Right cardiac atrium (tissue), 5 donors: ENCODE data around the gene GHR. TPM values are rescaled to one million over a fixed set of nuclear protein-coding genes. Genes with fewer than 3 reads are reported as not detected.
"Not testable (repeated sequence)": the region's sequence is repeated elsewhere in the genome, so short reads cannot be mapped to it uniquely, and the experiment has no call there.

Experiments
- ATAC-seq, 2 donors: fragments of 200-7000 bp; cut with Tn5 transposase; one replicate each; pipeline versions ENCODE4 v1.8.0 to v1.9.1; 2020; ENCODE audit warnings: moderate library complexity in 2 of 2, mild to moderate bottlenecking in 1 of 2
- DNase-seq, 3 donors: peaks; one replicate each; pipeline ENCODE4 v3.0.0-alpha.2; 2020
- H3K27ac ChIP-seq: one replicate; pipeline ENCODE4 v1.5.1; 2013; ENCODE audit warnings: mild to moderate bottlenecking, low read length, control low read depth, moderate library complexity
- H3K27me3 ChIP-seq: one replicate; pipeline ENCODE4 v1.6.1; 2013; ENCODE audit not compliant: control insufficient read depth, insufficient read depth
- H3K4me1 ChIP-seq: one replicate; pipeline ENCODE4 v1.6.1; 2013; ENCODE audit warnings: low read length; ENCODE audit not compliant: control insufficient read depth, insufficient read depth
- H3K4me3 ChIP-seq: one replicate; pipeline ENCODE4 v1.5.1; 2013; ENCODE audit warnings: low read length, control low read depth
- H3K9me3 ChIP-seq: one replicate; pipeline ENCODE4 v1.6.1; 2013; ENCODE audit warnings: low read length; ENCODE audit not compliant: control insufficient read depth
- WGBS: extraction: QIAGEN DNeasy Blood & Tissue Kit; methylation state at CpG from one replicate; pipeline ENCODE4 v1.1.7; 2013; 5-methylcytosine and 5-hydroxymethylcytosine counted together
- intact Hi-C, 4 donors: fragments of 100-400 bp; cut with DNase I; formaldehyde crosslinking; loops; one replicate each; pipeline versions ENCODE4 v1.11.0 to v1.14.0; 2022 to 2023
- polyA plus RNA-seq: library from polyadenylated mRNA; stranded (reverse); fragments of 200-250 nt; gene quantifications from one replicate; pipeline ENCODE4 v1.2.3, GENCODE V29; 2013
- total RNA-seq, 4 donors: library from RNA; stranded (reverse); fragmentation: NEBNext Ultra II Directional; extraction: Animal tissue kit (Norgen Biotek cat#: 25700); gene quantifications; one replicate each; pipeline ENCODE4 v1.2.1, GENCODE V29; 2021
- donor health status: healthy with polysubstance abuse.
- donor health status: DM: no; HTN: yes; CAD: no.
- donor health status: DM: no; HTN: no; CAD: no.
- donor health status: DM: no; HTN: yes; CAD: no; lungs with severe emphysema.
- donor health status: DM: yes; HTN: yes; CAD: no.

The GHR gene
- total and polyA plus RNA-seq, 5 donors: 8.1 to 21.8 (median 15.3) TPM

DNA sequence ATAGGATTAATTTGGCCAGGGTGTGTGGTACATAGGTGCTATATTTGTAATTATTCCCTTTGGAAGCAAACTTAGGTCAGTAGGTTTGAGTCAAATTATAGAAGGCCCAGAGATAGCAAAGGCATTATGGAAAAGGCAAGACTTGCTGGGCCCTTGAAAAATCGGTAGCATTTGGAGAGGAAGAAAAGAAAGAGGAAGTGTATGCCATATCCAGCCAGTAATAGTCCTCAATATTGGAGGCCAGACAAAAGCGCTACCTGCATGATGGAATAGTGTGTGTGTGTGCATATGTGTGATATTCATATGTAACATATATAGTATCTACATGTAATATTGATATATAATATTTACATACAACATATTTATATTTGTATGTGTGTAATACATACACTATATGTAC lies 146.1 kb downstream of the GHR start:
- intact Hi-C loops: no loop called here
- WGBS: 92% methylated on average over 2 of the region's 2 CpGs
- H3K27ac ChIP-seq: no peak overlapping the region
- peaks cover 4% of the 10 kb centered on the region for H3K4me1 ChIP-seq
- no peak for DNase-seq
- H3K27me3 ChIP-seq: no peaks in the 10 kb centered on the region
- no peak for ATAC-seq
- H3K9me3 ChIP-seq: no peaks in the 10 kb centered on the region
- no peak overlapping the region for H3K4me3 ChIP-seq

DNA sequence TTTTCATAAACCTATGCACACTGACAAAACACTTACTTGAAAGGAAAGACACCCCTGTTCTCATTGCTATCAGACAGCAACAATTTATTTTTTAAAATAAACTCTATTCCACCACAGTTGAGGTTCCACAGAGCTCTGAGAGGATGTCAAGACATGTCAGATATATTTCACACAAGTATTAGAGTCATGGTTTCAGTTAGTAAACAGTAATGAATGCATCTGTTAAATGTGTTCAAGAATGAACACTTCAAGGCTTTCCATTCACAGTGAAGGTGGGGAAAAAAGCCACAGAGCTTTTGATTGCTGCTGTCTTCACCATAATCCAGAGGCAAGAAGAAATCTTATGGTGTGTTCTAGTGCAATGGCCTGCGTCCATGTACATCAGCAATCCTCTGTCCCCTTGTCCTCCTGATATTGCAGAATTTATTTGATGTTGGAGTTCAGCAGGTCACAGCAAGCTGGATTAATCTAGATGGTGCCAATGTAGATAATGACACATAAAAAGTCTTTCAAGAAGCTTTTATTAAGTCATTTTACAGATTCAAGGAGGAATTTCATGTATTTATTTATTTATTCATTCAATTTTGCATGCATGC lies 146.8 kb downstream of the GHR start:
- DNase-seq: no peak
- 85% methylated on average over 1 of the region's 1 CpG for WGBS
- Histone ChIP-seq H3K27me3 (no peaks in the 10 kb centered on the region), H3K27ac (no peak overlapping the region), H3K4me3 (no peak overlapping the region), H3K9me3 (no peaks in the 10 kb centered on the region), H3K4me1 (peaks cover 4% of the 10 kb centered on the region)
- ATAC-seq: no peak
- intact Hi-C loops: no loop called here

DNA sequence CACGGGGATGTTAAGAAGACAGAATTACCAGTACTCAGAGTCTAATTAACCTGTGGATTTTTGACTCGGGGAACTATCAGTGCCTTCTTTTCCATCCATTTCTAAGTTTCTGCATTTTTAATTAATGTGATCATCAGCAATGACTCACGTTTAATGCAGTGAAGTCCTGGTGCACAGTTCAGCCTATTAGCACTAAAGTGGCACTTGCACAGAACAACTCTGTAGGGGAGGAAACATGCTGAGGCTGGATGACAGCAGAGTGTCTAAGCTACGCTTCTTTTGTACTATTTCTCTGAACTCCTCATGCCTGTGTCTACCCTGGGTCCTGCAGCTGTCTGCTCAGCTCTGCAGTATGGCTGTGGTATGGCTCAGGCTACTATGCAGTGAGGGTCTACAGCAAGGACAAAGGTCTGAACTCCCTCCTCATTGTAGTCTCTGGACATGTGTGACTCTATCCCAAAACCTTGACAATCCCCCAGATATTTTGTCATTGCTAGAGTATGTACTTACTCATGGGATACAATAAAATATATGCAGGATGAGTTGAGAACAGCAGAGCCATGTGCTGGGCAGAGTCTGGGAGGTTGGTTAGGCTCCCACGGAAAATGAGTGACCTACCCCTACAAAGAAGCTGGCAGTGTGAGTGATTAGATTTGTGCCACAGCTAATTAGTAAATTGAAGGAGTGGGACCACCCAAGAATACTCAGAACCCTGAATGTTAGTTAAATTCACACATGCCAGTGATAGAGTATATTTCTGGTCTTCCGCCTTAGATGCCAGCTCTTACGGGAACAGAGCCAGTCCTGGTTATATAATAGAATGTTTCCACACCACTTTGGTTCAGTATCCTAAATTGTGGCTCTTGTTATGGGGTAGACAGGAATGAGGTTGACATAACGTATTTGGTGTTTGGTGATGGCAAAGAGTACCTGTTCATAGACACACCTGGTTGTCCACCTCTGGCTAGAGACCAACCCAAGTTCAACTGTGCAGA lies 148.0 kb downstream of the GHR start:
- DNase-seq (no peak), ATAC-seq (peak; percentile 12)
- no peaks in the 10 kb centered on the region for H3K9me3 ChIP-seq
- intact Hi-C loops: no loop called here
- 58% methylated on average over 8 of the region's 8 CpGs for WGBS
- peaks cover 4% of the 10 kb centered on the region for H3K4me1 ChIP-seq
- no peak overlapping the region for H3K27ac ChIP-seq
- no peaks in the 10 kb centered on the region for H3K27me3 ChIP-seq
- H3K4me3 ChIP-seq: no peak overlapping the region

DNA sequence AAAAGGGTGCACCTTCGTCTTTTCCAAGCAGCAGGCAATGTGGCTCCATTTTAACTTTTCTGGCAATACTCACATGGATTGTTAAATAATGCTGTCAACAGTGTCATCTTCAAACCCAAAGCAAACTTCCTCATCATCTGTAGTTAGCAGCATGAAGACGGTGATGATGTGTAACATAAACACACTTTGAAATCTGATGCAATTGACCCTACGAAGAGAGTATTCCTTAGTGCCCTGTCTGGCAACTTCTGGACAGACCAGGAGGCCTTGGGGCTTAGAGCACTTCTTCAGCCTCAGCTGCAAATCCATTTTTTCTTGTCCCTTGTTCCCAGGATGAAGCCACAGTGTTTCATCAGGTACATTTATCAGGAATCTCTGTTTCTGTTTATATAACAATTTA lies 149.1 kb downstream of the GHR start:
- H3K4me1 ChIP-seq: peaks cover 4% of the 10 kb centered on the region
- H3K9me3 ChIP-seq: no peaks in the 10 kb centered on the region
- 81% methylated on average over 3 of the region's 3 CpGs for WGBS
- H3K4me3 ChIP-seq: no peak overlapping the region
- DNase-seq (no peak), ATAC-seq (no peak)
- intact Hi-C loops: no loop called here
- no peaks in the 10 kb centered on the region for H3K27me3 ChIP-seq
- no peak overlapping the region for H3K27ac ChIP-seq

DNA sequence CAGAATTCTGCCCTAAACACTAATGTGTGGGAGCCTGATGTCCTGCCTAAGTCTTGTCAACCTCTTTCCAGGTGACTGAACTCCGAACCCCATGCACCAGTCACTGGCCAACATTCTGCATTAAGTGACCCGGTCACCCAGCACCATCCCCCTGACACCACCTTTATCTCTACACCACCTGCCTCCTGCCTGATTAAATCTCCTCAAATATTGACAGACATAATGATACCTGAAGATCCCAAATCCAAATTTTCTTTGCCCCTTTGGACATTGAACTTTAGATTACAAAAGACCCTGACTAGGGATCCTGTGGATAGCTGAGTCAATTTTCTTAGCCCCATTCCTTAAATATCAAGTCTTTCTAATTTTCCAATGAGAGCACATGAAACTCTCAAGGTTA lies 150.1 kb downstream of the GHR start:
- DNase-seq (no peak), ATAC-seq (no peak)
- Histone ChIP-seq H3K27me3 (no peaks in the 10 kb centered on the region), H3K4me3 (no peak overlapping the region), H3K27ac (no peak overlapping the region), H3K9me3 (no peaks in the 10 kb centered on the region), H3K4me1 (no peaks in the 10 kb centered on the region)
- intact Hi-C loops: no loop called here
- WGBS: 93% methylated on average over 2 of the region's 2 CpGs

DNA sequence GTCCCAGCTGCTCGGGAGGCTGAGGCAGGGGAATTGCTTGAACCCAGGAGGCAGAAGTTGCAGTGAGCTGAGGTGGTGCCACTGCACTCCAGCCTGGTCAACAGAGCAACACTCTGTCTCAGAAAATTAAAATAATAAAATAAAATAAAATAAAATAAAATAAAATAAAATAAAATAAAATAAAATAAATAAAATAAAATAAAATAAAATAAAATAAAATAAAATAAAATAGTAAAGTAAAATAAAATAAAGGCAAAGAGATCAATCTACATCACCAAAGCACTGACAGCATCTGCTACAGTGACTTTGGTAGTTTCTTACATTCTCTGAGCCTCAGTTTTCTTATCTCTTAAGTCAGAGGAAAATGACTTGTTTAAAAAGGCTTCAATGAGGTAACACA lies 152.7 kb downstream of the GHR start:
- intact Hi-C loops, H3K27ac ChIP-seq, H3K4me3 ChIP-seq, H3K27me3 ChIP-seq, H3K4me1 ChIP-seq, DNase-seq, ATAC-seq, H3K9me3 ChIP-seq: not testable (repeated sequence)
- WGBS: 97% methylated on average over 1 of the region's 1 CpG

DNA sequence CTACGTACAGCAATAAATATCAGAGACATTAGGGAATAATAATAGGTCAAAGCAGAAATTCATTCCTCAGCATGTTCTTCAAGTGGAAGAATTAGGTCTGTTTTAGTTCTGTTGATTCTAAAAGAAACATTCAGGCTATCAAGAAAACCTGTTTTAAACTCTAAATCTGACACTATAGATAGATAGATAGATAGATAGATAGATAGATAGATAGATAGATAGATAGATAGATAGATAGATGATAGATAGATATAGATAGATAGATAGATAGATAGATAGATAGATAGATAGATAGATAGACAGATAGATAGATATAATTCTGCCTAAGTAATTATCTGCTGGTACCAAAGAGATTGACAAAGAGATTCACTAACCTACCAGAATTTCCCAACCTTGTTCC lies 155.7 kb downstream of the GHR start:
- H3K27ac ChIP-seq, H3K4me3 ChIP-seq, H3K27me3 ChIP-seq: not testable (repeated sequence)

DNA sequence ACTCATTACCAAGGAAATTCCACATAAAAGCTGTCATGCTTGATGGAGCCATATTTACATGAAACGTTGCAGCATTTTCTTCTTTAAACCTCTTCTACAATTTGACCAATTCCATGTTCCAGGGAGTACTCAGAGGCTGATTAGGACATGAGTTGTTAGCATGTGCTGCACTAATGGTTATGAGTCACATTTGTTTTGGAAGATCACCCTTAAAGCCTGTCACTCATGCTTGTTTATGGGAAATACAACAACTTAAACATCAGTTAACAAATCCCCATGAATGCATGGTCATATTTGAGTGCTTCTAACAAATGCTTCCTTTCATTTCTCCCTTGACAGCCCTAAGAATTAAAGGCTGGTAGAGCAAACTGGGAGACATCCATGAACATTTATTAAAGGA lies 156.1 kb downstream of the GHR start:
- H3K9me3 ChIP-seq: no peaks in the 10 kb centered on the region
- H3K4me3 ChIP-seq: no peak overlapping the region
- ATAC-seq (no peak), DNase-seq (no peak)
- no peaks in the 10 kb centered on the region for H3K27me3 ChIP-seq
- intact Hi-C loops: no loop called here
- no peak overlapping the region for H3K27ac ChIP-seq
- WGBS: 48% methylated on average over 1 of the region's 1 CpG
- no peaks in the 10 kb centered on the region for H3K4me1 ChIP-seq

More for the DNA sequence above, 155.7 kb downstream of the GHR start:
- intact Hi-C loops, ATAC-seq, H3K4me1 ChIP-seq, DNase-seq, H3K9me3 ChIP-seq: not testable (repeated sequence)
- 95% methylated on average over 1 of the region's 1 CpG for WGBS

DNA sequence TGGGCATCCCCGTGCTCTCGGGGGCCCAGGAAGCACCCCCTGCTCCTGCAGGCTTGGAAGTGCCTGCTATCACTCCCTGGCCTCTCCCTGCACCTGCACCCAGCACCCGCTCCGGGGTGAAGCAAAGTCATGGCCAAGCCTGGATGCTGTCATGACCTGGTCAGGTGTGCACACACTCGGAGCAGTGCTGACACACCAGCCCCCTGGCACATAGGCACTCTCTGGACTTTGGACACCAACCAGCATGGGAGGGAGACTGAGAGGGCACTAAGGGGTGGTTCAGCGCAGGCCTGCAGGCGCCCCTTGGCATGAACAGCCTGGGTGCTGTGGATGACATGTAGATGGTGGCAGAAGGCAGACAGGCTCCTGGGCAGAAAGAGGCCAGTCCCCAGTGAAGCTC lies 158.6 kb downstream of the GHR start:
- DNase-seq (peak in 1 of 3 donors; percentile 49), ATAC-seq (peak in 1 of 2 donors; percentile 16)
- WGBS: 95% methylated on average over 7 of the region's 7 CpGs
- H3K4me1 ChIP-seq: no peaks in the 10 kb centered on the region
- intact Hi-C loops: loop anchor here in 3 of 4 donors (5.0 to 10.0 kb wide), 3 partner anchors 67 to 160 kb away; partner anchors contain the start of gene GHR (in 3 of the 3)
- H3K27me3 ChIP-seq: no peaks in the 10 kb centered on the region
- H3K27ac ChIP-seq: no peak overlapping the region
- H3K9me3 ChIP-seq: no peaks in the 10 kb centered on the region
- no peak overlapping the region for H3K4me3 ChIP-seq

DNA sequence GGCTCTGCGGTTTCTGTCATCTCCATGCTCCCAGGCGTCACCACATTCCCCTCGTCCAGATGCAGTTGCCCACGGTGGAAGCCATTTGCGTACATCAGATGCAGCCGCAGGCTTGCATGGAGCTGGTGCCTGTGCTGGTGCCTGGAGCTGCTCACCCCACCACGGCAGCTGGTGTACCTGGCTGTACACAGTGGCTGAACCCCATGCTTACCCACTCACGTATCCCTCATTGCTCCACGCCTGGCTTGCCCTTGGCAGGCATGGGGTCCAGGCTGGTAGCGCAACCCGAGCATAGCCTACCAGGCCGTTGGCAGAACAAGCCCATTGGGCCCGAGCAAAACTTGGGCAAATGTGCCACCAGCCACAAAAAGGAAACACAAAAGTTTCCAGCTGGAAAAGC lies 159.5 kb downstream of the GHR start:
- Histone ChIP-seq H3K4me3 (no peak overlapping the region), H3K9me3 (no peaks in the 10 kb centered on the region), H3K27ac (no peak overlapping the region), H3K27me3 (no peaks in the 10 kb centered on the region), H3K4me1 (peaks cover 2% of the 10 kb centered on the region)
- intact Hi-C loops: loop anchor here in 3 of 4 donors (5.0 to 10.0 kb wide), 3 partner anchors 68 to 160 kb away; partner anchors contain the start of gene GHR (in 3 of the 3)
- 96% methylated on average over 13 of the region's 13 CpGs for WGBS
- DNase-seq (peak in 1 of 3 donors; percentile 49), ATAC-seq (peak in 1 of 2 donors; percentile 17)

DNA sequence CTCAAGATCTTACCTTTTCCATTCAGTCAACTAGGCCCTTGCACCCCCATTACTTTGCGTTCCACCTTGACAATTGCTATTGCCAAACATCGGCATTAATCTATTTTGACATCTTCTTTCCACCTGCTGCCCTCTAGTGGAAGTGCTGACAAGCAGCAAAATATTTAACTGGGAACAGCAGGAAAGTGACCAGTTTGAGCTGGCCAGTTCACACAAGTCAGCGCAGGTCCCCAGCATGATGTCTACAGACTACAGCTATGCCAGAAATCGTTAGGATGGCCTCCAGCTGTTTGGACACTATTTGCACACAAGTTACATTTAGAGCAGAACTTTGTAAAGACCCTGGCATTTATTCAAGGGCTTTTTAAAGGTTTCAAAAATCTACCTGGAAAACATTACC lies 160.1 kb downstream of the GHR start:
- 13% methylated on average over 4 of the region's 4 CpGs for WGBS
- ATAC-seq (peak; percentile 57 to 61), DNase-seq (peak; percentile 54 to 68 (median 55))
- no peak overlapping the region for H3K27ac ChIP-seq
- H3K27me3 ChIP-seq: no peaks in the 10 kb centered on the region
- H3K4me1 ChIP-seq: peaks cover 3% of the 10 kb centered on the region
- no peak overlapping the region for H3K4me3 ChIP-seq
- H3K9me3 ChIP-seq: no peaks in the 10 kb centered on the region
- intact Hi-C loops: loop anchor here in 3 of 4 donors (5.0 to 10.0 kb wide), 3 partner anchors 69 to 161 kb away; partner anchors contain the start of gene GHR (in 3 of the 3)
